ENCODE results near the gene UBE2L5. TPM values are rescaled to one million over a fixed set of nuclear protein-coding genes. Genes with fewer than 3 reads are reported as not detected.

UBE2L5 gene
- total and polyA plus RNA-seq, 2 of the 4 experiments (the other 2 are of a cell fraction) = 0.18 TPM; not detected in 1

GRCh38 chr13:30421093-30422053 lies 920 bp upstream of the UBE2L5 start:
- Histone ChIP-seq H3K4ac (ENCODE audit: low read depth, low read length) (peak overlapping the region; percentile 73), H2AK9ac (replicated peaks; ENCODE audit: low read depth, low read length, poor library complexity) (peak overlapping the region; percentile 90), H2BK20ac (ENCODE audit: low read depth, low read length) (no peak overlapping the region), H3K18ac (ENCODE audit: low read depth, low read length) (peak overlapping the region; percentile 72), H3K9ac (ENCODE audit: low read depth, low read length) (peak overlapping the region; percentile 74), H3K9me3 (ENCODE audit: control insufficient read depth, insufficient read depth, low read length) (no peaks in the 10 kb centered on the region), H2BK15ac (ENCODE audit: low read depth, low read length) (peak overlapping the region; percentile 16; the same call in 1 of the 3 replicates), H3K36me3 (ENCODE audit: control insufficient read depth, insufficient read depth, low read length) (no peaks in the 10 kb centered on the region), H3K14ac (replicated peaks; ENCODE audit: low read depth, low read length) (peak overlapping the region; percentile 11), H3K27me3 (ENCODE audit: control insufficient read depth, insufficient read depth, low read length) (no peaks in the 10 kb centered on the region), H3K4me3 (ENCODE audit: insufficient read depth, low read depth, low read length) (peak overlapping the region; percentile 99), H3K27ac (ENCODE audit: insufficient read depth, low read length) (peak overlapping the region; percentile 94), H3K23ac (ENCODE audit: low read depth, low read length) (peak overlapping the region; percentile 32), H3K4me2 (ENCODE audit: low read depth, low read length) (peak overlapping the region; percentile 95), H2AFZ (replicated peaks; ENCODE audit: low read length, poor library complexity) (peak overlapping the region; percentile 91), H3K56ac (ENCODE audit: extremely low read depth, insufficient read depth, low read length) (0 out of 2 replicates have a peak overlapping the region, but pooled peaks have one; percentile 37), H2BK5ac (ENCODE audit: low read depth, low read length, poor library complexity, severe bottlenecking) (peak overlapping the region; percentile 74), H4K91ac (ENCODE audit: insufficient read depth, low read depth, low read length) (peak overlapping the region; percentile 53), H2BK120ac (ENCODE audit: low read depth, low read length) (peak overlapping the region; percentile 74; the same call in 1 of the 2 replicates), H3K79me1 (ENCODE audit: low read depth in 1 of 2, low read length in 2 of 2) (peaks cover 0 to 7% of the 10 kb centered on the region in 2 experiments; a peak in 1 of 4 replicates), H4K5ac (ENCODE audit: low read depth, low read length) (peak overlapping the region; percentile 61), H4K8ac (ENCODE audit: low read depth in 2 of 2, low read length in 2 of 2) (peak overlapping the region; percentile 53 to 61; a peak in 3 of 4 replicates), H3K9me1 (ENCODE audit: insufficient read depth, low read length) (peaks cover 6% of the 10 kb centered on the region), H3K4me1 (ENCODE audit: control insufficient read depth, insufficient read depth, low read length) (peaks cover 4% of the 10 kb centered on the region; the same call in 1 of the 2 replicates), H2AK5ac (ENCODE audit: low read depth, low read length) (peak overlapping the region; percentile 44), H4K20me1 (ENCODE audit: insufficient read depth, low read length) (no peaks in the 10 kb centered on the region)
- ChIA-PET CTCF (interaction anchor here (0.6 to 0.7 kb wide), 2 partner anchors 24 to 626 kb away, joined by 3 to 4 read pairs; no protein-coding TSS in a partner anchor), POLR2A (ENCODE audit: unreplicated experiment) (interaction anchor here (0.6 kb wide), 1 partner anchor 56 kb away, joined by 3 read pairs; no protein-coding TSS in a partner anchor)
- DNase-seq (peak; percentile 80), ATAC-seq (ENCODE audit: low read depth) (peak; percentile 87)
- dilution Hi-C loops (cut with HindIII; ENCODE audit: low sequenced_read_pairs, unreplicated experiment) = no loop called here
- in situ Hi-C loops (cut with MboI; ENCODE audit: low sequenced_read_pairs) = no loop called here
- WGBS, 2 experiments (ENCODE audit: extremely low coverage in 2 of 2, insufficient read length in 1 of 2) = 7% methylated on average over 26 of the region's 53 CpGs; no CpG with 5 or more reads in 1 of the 2 experiments
- intact Hi-C loops (cut with micrococcal nuclease) = loop anchor here (1.0 to 5.0 kb wide), 2 partner anchors 36 to 196 kb away; partner anchors contain the start of gene USPL1
- TF ChIP-seq RFX5 (IDR thresholded peaks at IDR 0.05; ENCODE audit: low read depth, low read length) (no peak), FOS (IDR thresholded peaks at IDR 0.05; ENCODE audit: low read depth, low read length) (no peak), POLR2A (IDR thresholded peaks at IDR 0.05; ENCODE audit: low read depth, low read length) (no peak), USF2 (IDR thresholded peaks at IDR 0.05; ENCODE audit: low read depth, low read length) (no peak), CTCF (conservative IDR thresholded peaks at IDR 0.05; ENCODE audit: low read depth, low read length) (no peak), CHD1 (IDR thresholded peaks at IDR 0.05; ENCODE audit: low read depth, low read length) (no peak), BHLHE40 (IDR thresholded peaks at IDR 0.05; ENCODE audit: low read depth, low read length) (peak; percentile 79), MAZ (IDR thresholded peaks at IDR 0.05; ENCODE audit: borderline replicate concordance, low read depth, low read length) (peak; percentile 57; the same call in 1 of the 2 replicates)
- no TSS peak for BruUV-seq (replicated peaks)
